C1 segment of cervical spinal cord (tissue), 14 donors: ENCODE measurements around the gene PLLP.
"Not testable (repeated sequence)": the region's sequence is repeated elsewhere in the genome, so short reads cannot be mapped to it uniquely, and the experiment has no call there.

Experiments
- DNase-seq, 14 donors: peaks; one replicate each; lab custom pipeline; 2025; lab: John Stamatoyannopoulos, UW

PLLP gene

DNA sequence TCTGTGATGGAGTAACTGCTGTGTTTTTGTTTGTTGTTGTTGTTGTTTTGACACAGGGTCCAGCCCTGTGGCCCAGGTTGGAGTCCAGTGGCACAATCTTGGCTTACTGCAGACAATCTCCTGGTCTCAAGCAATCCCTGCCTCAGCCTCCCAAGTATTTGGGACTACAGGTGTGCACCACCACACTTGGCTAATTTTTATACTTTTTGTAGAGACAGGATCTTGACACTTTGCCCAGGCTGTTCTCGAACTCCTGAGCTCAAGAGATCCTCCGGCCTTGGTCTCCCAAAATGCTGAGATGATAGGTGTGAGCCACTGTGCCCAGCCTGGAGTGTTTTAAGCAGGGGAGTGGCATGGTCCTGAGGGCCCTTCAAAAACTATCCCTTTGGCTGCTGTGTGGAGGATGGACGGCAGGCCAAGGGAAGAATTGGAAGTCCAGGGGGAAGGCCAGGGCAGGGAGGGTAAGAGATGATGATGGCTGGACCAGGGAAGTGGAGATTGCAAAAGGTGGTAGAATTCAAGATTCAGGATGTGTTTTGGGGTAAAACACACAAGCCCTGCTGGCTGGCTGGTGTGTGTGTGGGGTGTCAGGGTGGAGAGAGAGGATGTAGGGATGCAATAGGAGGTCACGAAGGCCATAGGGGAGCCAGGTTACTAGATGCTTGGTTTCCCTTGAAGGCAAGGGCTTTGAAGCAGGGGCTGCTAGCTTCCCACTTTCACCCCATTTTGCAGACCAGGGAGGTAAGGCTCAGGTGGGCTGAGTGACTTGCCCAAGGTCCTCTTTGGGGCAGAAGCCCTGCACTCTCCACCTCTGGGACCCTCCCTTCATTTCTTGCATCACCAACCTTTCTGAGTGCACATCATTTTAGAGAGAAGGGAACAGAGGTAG is 18.8 kb upstream of the PLLP start:
- DNase-seq, result no peak

DNA sequence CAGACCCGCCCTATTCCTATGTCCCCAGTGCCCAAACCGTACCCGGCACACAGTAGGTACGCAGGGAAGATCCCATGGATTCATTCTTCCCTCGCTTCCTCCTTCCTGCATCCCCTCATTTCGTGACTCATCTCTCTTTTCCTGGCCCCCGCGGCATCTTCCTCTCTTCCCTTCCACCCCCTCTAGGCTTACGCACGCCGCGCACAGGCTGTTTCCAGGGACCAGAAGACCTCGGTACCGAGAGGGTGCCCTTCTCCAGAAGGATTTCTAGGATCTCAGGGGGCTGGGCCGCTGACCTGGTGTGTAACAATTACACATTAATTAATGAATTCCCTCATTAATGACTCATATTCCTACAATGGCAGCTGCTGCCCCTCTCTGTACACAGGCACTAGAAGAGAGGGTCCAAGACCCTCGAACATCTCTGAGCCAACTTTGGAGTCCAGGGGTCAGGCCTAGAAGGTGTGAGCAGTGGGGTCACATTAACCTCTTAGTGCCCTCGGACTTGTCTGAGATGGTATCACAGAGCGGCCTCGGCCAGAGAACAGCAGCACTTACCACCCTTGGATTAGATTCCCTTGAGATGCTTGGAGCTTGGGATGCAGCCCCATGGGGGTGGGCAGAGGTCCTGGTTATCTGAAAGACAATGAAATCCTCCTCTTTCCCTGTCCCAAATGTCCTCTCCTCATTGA is 16.8 kb upstream of the PLLP start:
- no peak for DNase-seq

DNA sequence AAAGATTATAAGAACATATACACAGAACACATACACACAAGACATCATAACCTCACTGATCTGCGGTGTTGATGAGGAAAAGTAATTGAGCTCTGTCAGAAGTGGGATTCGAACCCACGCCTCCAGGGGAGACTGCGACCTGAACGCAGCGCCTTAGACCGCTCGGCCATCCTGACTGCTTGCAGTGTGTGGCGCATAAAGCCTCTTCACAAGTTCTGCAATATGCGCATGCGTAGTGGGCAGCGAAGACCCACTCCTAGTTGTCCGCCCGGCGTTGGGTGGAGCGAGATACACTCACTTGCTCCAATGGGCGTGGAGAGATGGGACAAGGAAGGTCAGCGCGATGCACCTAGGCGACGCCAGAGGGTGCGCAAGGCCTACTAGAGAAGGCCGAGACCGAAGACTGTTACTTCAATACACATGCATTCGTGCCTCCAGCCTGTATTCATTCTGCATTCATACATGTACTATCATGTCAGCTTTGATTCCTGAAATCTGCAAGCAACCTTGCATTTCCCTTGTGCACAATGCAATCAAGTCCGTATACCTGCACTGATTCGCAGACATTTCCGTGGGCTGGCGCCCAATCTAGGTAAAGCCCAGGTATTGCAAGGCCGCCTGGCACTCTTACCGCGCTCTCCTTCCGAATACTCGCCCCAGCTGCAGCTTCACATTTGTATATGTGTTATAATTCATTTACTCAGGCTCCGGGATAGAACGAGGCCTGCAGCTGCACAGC is 16.1 kb upstream of the PLLP start:
- DNase-seq, result peak; percentile 77 to 100 (median 99)

DNA sequence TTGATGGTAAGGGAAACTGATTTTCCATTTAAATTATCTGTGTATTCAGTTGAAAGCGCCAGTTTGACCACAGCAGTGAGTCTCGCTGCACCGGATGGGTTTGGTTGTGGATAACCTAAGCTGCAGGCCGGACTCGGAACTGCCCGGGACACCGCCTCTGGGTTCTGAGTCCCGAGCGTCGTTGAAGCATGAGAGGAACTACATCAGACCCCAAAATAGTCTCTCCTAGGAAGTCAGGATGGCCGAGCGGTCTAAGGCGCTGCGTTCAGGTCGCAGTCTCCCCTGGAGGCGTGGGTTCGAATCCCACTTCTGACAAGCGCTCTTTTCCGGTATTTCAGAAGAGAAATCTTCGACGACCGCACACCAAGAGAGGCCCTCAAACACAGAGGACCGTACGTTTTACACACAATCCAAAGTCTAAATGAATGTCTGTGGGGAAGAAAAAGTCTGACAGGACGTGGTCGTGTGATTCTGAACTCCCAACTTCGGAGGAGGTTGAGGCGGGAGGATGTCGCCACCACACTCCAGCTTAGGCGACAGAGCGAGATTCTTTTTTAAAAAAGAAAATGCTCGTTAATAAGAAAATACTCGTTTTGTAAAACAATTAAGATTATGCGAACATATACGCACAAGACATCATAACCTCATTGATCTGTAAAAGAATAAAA is 15.4 kb upstream of the PLLP start:
- DNase-seq, result peak in 12 of 14 donors; percentile 57 to 90 (median 81)

DNA sequence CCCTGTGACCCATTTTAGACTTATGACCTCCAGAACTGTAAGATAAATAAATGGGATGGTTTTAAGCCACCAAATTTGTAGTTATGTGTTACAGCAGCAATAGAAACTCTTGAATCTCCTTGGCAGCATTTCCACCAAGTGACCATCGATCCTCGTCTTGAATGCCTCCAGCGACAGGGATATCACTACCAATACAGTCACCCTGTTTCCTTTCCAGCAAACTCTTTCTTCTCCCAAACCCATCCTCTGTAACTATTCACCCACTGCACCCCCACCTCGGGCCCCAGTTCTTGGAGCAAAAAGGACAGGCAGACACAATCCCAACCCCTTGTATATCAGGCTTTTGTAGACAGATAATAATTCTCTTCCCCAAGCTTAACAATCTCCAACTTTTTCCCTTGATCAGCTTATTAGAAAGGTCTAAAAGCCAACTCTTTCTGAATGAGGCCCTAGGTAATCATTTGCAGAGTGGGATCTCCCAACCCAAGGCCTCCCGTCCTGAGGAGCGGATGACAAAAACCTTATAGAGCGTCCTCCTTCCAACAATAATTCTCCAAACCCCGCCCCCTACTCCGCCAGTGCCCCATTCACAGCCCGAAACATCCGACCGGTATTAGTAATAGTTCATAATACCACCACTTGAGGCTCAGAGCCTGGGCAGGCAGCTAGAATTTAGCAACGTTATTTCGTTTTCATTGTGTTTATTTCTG is 14.7 kb upstream of the PLLP start:
- peak in 1 of 14 donors; percentile 68 for DNase-seq

DNA sequence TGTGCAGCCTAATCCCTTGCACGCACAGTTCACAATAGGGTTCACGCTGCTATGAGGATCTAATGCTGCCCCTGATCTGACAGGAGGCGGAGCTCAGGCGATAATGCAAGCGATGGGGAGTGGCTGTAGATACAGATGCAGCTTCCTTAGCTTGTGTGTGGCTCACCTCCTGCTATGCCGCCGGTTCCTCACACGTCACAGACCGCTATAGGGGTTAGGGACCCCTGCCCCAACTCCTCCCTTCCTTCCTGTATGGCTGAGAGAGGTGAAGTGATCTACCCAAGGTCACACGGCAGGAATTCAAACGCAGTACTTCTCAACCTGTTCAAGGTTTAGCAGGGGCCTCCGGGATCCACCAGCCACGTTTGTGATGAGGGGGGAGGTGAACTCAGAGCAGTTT is 13.4 kb upstream of the PLLP start:
- no peak for DNase-seq

DNA sequence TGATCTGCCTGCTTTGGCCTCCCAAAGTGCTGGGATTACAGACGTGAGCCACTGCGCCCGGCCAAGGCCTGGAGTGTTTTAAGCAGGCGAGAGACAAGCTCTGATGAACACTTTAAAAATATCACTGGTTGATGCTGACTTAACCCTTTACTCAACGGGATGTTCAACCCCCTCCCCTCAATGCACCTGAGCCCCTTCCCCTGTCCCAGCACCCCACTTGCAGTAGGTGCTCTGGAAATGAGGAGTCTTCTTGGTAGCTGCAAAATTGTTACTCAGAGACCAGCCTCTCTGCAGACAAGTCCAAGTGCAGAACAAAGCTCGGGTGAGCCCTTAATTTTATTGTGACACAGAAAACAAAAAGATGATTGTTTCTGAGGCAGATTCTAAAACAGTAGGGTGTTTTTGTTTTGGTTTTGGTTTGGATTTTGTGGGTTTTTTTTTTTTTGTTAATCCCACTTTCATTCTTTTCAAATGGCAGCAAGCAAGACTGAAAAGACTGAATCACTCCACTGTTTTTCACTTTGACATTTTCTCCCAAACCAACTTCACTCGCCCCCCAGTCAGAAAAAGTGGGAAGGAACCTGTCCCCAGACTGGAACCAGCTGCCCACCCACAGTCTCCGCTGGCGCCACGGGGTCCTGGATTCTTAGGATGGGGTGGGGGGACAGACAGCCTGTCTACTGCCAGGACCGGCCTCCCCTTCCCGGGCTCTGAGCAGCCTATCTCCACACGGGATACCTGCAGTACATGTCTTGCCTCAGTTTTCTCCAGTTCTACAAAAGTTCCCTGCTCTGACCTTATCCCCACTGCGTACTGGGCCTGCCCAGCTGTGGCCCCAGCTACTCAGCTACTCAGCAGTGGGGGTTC is 5.2 kb upstream of the PLLP start:
- DNase-seq, result peak in 4 of 14 donors; percentile 33 to 67 (median 42)

DNA sequence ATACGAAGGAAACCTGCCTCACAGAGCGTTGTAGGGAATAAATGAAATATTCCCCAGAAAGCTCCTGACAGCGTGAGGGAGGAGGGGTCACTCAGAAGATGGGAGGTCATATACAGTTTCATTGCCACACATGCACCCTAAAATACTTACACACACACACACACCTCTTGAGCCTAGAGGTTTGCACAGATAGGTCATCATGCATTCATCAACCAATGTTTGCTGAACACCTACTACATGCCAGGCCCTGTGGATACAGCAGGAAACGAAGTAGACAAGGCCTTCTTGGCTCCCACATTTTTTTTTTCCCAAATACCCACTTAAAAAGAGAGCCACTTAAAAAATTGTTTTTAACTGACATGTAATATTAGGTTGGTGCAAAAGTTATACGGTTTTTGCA is 907 bp upstream of the PLLP start:
- no peak for DNase-seq

DNA sequence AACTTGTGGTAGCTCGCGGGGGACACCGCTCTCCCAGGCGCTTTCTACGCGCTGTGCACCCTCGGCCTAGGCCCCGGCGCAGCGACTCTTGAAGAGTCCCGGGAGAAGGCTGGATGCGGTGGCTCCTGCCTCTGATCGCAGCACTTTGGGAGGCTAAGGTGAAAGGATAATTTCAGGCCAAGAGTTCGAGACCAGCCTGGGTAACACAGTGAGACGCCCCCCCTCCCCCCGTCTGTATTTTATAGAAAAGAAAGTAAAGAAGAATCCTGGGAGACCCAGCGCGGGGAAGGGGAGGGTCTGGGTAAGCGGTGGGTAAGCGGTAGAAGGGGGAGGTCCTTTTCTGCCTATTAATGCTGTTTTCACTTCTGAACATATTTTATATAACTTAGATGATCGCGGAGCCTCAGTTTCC is 486 bp upstream of the PLLP start:
- no peak for DNase-seq

DNA sequence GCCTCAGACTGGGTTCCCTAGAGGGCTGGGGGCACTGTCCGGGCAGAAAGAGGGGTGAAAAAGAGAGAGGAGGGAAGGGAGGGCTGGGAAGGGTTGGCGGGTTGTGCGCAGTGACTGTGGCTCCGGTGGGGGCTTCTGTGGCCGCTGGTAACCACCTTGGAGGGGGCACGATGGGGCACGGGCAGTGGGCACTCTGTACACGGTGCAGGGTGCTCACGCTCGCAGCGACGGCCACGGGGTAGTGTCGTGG is 588 bp downstream of the PLLP start:
- DNase-seq, result no peak

DNA sequence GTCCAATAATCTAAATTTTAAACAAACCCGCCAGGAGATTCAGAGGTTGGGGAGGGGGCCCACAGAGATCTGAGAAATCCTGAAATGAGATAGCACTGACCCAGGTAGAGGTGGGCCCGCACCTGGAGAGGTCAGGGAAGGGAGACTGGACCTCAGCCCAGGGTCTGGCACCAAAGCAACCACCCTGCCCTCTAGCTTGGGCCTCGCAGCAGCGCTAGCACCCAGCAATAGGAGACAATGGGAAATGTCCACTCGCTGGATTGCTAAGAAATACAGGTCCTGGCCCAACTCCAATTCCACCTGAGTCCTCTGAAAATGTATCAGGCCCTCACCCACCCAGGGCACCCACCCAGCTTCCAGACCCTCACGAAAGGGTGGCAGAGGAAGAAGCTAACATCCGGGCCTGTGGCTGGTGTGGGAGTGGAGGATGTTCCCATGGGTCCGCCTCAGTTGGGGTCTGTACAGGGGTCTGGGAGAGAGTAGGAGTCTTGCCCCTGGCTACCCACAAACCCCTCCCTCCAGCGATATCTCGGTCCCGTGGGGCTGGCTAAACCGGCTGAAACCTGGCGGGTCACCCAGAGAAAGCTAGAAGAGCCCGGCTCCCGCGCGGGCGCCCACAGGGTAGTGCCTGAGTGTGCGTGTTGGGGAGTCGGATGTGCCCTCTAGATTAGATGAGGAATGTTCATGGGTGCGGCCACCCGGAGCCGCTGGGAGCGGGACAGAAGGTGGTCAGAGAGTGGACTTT is 1.1 kb downstream of the PLLP start:
- peak in 3 of 14 donors; percentile 43 to 57 (median 52) for DNase-seq

DNA sequence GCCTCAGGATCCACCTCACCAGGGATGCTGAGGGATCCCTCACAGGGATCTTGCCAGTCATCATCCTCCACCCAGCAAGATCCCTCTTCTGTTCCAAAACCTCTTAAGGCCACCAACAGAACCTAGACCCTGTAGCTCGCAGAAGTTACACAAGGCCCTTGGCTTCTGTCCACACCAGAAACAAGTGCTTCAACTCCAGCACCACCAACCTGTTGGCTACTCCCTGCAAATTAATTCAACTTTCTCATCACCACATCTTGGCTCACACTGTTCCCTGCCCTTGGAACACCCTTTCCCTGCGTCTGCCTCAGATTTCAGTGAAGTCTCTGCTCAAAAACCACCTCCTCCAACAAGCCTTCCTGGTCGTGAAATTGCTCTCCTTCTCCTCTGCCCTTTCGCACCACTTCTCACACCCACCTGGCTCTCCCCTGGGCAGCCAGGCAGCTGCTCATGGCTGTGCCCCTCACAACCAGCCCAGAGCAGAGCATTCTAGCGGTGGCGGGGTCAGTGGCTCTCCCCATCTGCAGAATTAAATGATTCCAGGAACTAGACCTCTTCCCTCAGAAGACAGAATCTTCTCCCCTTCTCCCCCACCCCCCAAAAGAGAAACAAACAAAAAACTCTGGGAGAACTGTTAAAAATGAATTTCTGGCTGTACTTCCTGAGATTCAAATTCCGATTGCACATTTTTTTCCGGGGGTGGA is 1.8 kb downstream of the PLLP start:
- no peak for DNase-seq

DNA sequence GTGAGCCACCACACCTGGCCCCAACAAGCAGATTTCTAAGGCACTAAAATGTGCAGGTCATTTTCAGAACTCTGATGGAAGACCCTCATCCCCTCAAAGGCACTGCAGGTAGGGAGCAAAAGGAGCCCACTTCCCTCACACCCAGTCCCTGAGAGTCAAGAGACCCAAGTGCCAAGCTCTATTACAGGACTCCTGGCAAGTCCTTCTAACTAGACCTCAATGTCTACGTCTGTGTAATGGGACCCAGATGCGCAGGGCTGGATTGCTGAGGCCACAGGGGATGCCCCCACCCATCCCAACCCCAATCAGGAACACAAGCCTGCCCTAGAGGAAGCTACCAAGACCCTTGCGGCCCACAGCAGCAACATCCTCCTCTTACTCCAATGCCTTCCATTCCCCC is 2.7 kb downstream of the PLLP start:
- DNase-seq, result no peak

DNA sequence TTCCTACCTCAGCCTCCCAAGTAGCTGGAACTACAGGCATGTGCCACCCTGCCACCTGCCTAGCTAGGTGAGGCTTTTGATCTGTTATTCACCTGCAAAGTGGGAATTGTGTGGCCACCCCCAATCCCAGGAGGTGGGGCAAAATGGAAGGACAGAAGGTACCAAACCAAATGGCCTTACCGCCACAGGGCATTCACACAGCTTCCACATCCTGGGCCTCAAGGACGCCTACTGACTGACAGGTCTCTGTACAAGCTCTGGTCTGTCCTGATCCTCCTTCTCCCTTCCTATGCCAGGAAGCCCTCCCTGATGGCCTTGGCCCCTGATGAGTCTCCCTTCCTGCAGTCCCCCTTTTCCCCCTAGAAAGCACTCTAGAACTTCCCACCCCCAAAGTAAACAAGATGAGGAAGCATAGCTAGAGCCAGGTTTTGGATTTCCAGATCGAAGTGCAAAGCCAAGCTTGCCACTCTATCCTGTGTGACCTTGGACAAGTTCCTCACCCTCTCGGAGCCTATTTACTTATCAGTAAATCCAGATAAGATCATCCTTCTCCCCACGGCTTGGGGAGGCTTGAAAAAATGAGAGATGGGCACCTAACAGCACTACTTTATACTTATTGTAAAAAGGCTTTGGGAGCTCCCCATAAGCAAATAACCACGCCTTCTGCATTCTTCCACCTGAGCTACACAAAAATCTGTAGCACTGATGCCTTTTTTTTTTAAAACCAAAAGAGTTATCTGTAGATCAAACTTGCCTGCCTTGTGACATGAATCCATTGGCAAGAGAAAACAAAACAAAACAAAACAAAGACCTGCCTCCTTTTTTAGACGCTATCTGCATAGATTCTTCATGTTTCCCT is 4.5 kb downstream of the PLLP start:
- no peak for DNase-seq

DNA sequence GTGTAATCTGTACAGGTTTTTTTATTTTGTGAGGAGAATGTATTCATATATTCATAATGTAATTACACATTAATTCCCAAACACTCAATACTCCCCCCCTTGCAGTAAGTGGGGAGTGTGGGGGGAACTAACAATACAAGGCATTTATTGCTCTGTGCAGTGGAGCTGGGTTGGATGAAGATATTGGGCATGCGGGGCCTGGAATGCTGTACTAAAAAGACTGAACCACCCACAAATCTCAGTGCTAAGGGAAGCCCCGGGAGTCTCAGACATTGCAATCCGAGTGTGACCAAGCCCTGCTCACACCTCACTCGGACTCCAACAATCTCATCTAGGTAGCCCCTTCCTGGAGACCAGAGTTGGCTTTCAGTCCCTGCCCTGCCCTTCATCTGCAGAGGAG is 6.0 kb downstream of the PLLP start:
- peak in 5 of 14 donors; percentile 21 to 54 (median 31) for DNase-seq

DNA sequence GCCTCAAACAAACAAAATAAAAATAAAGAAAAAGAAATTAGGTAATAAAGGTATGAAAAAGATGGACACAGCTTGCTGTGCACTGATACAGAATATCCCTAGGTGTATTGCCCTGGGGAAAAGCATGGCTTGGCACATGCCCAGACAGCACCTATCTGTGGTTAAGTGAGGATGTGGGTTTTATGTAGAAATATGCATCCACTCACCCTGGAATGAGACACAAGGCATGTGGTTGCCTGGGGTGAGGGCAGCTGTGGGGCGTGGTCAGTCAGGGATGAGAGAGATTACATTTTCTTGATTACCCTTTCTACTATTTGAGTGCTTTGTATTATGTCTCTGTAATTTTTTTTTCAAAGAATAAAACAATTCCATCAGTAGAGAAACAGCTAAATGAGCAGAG is 6.9 kb downstream of the PLLP start:
- DNase-seq, result no peak

DNA sequence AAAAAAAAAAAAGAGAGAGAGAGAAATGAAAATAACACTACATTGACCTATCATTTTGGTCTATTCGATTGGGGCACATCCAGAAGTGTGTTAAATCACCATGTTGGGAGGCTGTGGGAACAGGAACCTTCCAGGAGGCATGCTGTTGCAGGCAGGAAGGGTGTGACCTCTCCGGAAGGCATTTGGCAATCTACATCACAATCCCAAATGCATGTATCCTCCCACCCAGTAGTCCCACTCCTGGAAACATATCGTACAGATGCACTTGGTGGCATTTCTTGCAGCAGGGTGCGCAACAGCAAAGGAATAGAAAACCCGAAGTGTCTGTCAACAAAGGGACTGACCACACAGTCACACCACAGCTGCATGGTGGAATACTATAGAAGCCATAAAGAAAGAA is 7.9 kb downstream of the PLLP start:
- no peak for DNase-seq

DNA sequence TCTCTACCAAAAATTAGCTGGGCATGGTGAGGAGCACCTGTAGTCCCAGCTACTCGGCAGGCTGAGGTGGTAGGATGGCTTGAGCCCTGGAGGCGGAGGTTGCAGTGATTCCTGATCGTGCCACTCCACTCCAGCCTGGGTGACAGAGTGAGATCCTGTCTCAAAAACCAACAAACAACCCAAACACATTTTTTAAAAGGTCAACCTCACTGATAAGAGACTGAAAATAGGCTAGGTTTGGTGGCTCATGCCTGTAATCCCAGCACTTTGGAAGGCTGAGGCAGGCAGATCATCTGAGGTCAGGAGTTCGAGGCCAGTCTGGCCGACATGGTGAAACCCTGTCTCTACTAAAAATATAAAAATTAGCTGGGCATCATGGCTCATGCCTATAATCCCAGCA is 8.5 kb downstream of the PLLP start:
- not testable (repeated sequence) for DNase-seq
